Measurements from ENCODE around the gene AMN.

AMN gene

GRCh38 chr14:102927878-102928411 is 5.5 kb downstream of the AMN start:
- DNase-seq (ENCODE audit: low read depth) = peak; percentile 10

- peak; percentile 59 for DNase-seq (ENCODE audit: low read depth)
Observed at GRCh38 chr14:102928412-102929240, 6.2 kb downstream of the AMN start.

GRCh38 chr14:102929241-102930137 is 7.0 kb downstream of the AMN start:
- no peak for DNase-seq (ENCODE audit: low read depth)

- peak; percentile 12 for DNase-seq (ENCODE audit: low read depth)
Observed at GRCh38 chr14:102930138-102930752, 7.8 kb downstream of the AMN start.

- DNase-seq (ENCODE audit: low read depth) = peak; percentile 50
Observed at GRCh38 chr14:102930753-102931579, 8.5 kb downstream of the AMN start.

- DNase-seq (ENCODE audit: low read depth) = no peak
Observed at GRCh38 chr14:102931580-102932285, 9.3 kb downstream of the AMN start.

- DNase-seq (ENCODE audit: low read depth) = no peak
Observed at GRCh38 chr14:102932484-102933248, 10.2 kb downstream of the AMN start.

- DNase-seq (ENCODE audit: low read depth) = no peak
Observed at GRCh38 chr14:102933618-102934231, 11.3 kb downstream of the AMN start.

- no peak for DNase-seq (ENCODE audit: low read depth)
Observed at GRCh38 chr14:102935756-102936155, 13.3 kb downstream of the AMN start.

- no peak for DNase-seq (ENCODE audit: low read depth)
Observed at GRCh38 chr14:102937331-102938175, 15.1 kb downstream of the AMN start.

- DNase-seq (ENCODE audit: low read depth) = no peak
Observed at GRCh38 chr14:102938191-102938590, 15.7 kb downstream of the AMN start.

GRCh38 chr14:102939329-102939728 is 16.9 kb downstream of the AMN start:
- DNase-seq (ENCODE audit: low read depth) = no peak

- DNase-seq (ENCODE audit: low read depth) = no peak
Observed at GRCh38 chr14:102939820-102940561, 17.5 kb downstream of the AMN start.

- no peak for DNase-seq (ENCODE audit: low read depth)
Observed at GRCh38 chr14:102940729-102941362, 18.4 kb downstream of the AMN start.

GRCh38 chr14:102941419-102942011 is 19.1 kb downstream of the AMN start:
- DNase-seq (ENCODE audit: low read depth) = no peak

GRCh38 chr14:102942069-102942468 is 19.6 kb downstream of the AMN start:
- no peak for DNase-seq (ENCODE audit: low read depth)

GRCh38 chr14:102943454-102943853 is 21.0 kb downstream of the AMN start:
- DNase-seq (ENCODE audit: low read depth) = no peak

Data from EH (cell line).